ENCODE data around the gene CCDC13. TPM values are rescaled to one million over a fixed set of nuclear protein-coding genes. Genes with fewer than 3 reads are reported as not detected.

Gene CCDC13
- total and polyA plus RNA-seq, 2 donors (not counting 3 experiments of a cell fraction or from before 2014, with no cell fraction given) = 0.36 to 0.82 TPM

DNA sequence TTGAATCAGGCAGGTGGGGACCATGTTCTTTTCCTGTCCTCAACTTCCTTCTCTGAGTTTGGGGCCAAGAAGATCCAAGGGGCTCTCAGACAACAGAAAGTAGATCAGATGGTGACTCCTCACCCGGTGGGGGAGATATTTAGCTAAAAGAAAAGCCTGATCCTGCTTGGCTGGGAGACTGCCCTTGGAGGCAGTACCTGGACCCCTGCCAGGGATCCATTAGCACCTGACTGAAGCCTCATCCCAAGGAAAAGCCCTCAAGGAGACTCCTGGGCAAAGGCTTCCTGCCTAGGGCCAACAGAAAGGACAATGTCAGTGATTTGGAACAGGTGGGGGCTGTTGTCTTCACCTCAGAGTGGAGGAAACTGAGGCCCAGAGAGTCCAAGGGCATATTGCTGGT is 37.0 kb downstream of the CCDC13 start:
- Histone ChIP-seq H3K27ac (ENCODE audit: insufficient read depth, low read depth, low read length) (no peak overlapping the region), H3K4me1 (ENCODE audit: control insufficient read depth, extremely low read depth, insufficient read depth, low read length) (no peaks in the 10 kb centered on the region), H3K4me3 (replicated peaks in 1 of 3; ENCODE audit: insufficient read depth in 1 of 3, low read depth in 1 of 3, low read length in 3 of 3) (no peak overlapping the region), H3K4me2 (ENCODE audit: insufficient read depth, low read length) (no peak overlapping the region), H3K9ac (replicated peaks; ENCODE audit: extremely low read depth, insufficient read depth, low read length) (no peak overlapping the region), H3K9me3 (replicated peaks; ENCODE audit: control insufficient read depth, insufficient read depth, low read length) (no peaks in the 10 kb centered on the region), H3K9me1 (replicated peaks; ENCODE audit: control insufficient read depth, extremely low read depth, insufficient read depth, low read length) (no peaks in the 10 kb centered on the region), H2AFZ (ENCODE audit: low read depth, low read length) (no peak overlapping the region), H3K79me2 (ENCODE audit: control insufficient read depth, insufficient read depth, low read length) (no peaks in the 10 kb centered on the region), H3K27me3 (ENCODE audit: control insufficient read depth in 2 of 2, insufficient read depth in 2 of 2, low read length in 2 of 2) (no peaks in the 10 kb centered on the region), H3K36me3 (ENCODE audit: control insufficient read depth in 2 of 2, extremely low read depth in 1 of 2, insufficient read depth in 2 of 2, low read length in 2 of 2) (no peaks in the 10 kb centered on the region), H4K20me1 (replicated peaks; ENCODE audit: control insufficient read depth, extremely low read depth, insufficient read depth, low read length) (no peaks in the 10 kb centered on the region)
- DNase-seq (ENCODE audit: low read depth, low spot score) (no peak), FAIRE-seq (no peak)
- TF ChIP-seq FOS (IDR thresholded peaks at IDR 0.05; ENCODE audit: borderline replicate concordance, insufficient read depth, low read length) (no peak), MYC (IDR thresholded peaks at IDR 0.05; ENCODE audit: low read depth, low read length) (no peak)
- dilution Hi-C loops (cut with MboI; ENCODE audit: extremely low pct_ligation_motif_present, low sequenced_read_pairs) (no loop called here), intact Hi-C loops (cut with micrococcal nuclease) (no loop called here)
- ChIA-PET CTCF (interaction anchor here (1.9 kb wide), 1 partner anchor 8 kb away, joined by 10 read pairs; no protein-coding TSS in a partner anchor), POLR2A (no interaction called here)
- no TSS peak for BruUV-seq (replicated peaks)

DNA sequence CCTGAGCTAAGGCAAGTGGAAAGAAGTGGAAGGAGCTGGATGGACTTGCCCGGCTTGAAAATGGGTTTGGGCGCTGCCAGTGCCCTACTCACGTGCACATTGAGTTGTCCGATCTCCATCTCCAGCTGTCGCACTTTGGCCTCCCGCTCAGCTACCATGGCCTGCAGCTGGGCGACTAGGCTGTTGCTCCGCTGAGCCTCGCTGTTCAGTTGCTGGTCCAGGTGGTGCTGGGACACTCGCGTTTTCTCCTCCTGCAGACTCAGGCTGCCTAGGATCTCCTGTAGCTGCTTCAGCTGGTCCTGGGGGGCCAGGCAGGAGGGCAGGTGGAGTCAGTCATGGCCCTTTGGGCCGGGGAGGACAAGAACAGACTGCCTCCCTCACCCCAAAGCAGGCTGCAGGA is 37.4 kb downstream of the CCDC13 start:
- H4K20me1 ChIP-seq (replicated peaks; ENCODE audit: control insufficient read depth, extremely low read depth, insufficient read depth, low read length) = no peaks in the 10 kb centered on the region
- intact Hi-C loops (cut with micrococcal nuclease) (no loop called here), dilution Hi-C loops (cut with MboI; ENCODE audit: extremely low pct_ligation_motif_present, low sequenced_read_pairs) (no loop called here)
- no peaks in the 10 kb centered on the region for H3K79me2 ChIP-seq (ENCODE audit: control insufficient read depth, insufficient read depth, low read length)
- TF ChIP-seq, protein P1, sequence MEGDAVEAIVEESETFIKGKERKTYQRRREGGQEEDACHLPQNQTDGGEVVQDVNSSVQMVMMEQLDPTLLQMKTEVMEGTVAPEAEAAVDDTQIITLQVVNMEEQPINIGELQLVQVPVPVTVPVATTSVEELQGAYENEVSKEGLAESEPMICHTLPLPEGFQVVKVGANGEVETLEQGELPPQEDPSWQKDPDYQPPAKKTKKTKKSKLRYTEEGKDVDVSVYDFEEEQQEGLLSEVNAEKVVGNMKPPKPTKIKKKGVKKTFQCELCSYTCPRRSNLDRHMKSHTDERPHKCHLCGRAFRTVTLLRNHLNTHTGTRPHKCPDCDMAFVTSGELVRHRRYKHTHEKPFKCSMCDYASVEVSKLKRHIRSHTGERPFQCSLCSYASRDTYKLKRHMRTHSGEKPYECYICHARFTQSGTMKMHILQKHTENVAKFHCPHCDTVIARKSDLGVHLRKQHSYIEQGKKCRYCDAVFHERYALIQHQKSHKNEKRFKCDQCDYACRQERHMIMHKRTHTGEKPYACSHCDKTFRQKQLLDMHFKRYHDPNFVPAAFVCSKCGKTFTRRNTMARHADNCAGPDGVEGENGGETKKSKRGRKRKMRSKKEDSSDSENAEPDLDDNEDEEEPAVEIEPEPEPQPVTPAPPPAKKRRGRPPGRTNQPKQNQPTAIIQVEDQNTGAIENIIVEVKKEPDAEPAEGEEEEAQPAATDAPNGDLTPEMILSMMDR (IDR thresholded peaks at IDR 0.05; ENCODE audit: extremely low read depth in 1 of 2, insufficient read depth in 1 of 2, low read depth in 1 of 2, low read length in 2 of 2) = no peak
- no peak for TF ChIP-seq MYC (IDR thresholded peaks at IDR 0.05; ENCODE audit: low read depth, low read length)
- TF ChIP-seq EZH2 (IDR thresholded peaks at IDR 0.05; ENCODE audit: borderline replicate concordance, low read depth, low read length, severe bottlenecking) = no peak
- no peak for TF ChIP-seq FOS (IDR thresholded peaks at IDR 0.05; ENCODE audit: borderline replicate concordance, insufficient read depth, low read length)
- no peak for TF ChIP-seq POLR2A (IDR thresholded peaks at IDR 0.05; ENCODE audit: low read depth, low read length)
- TF ChIP-seq GATA2 (IDR thresholded peaks at IDR 0.05; ENCODE audit: insufficient read depth, insufficient read length, low read depth, low read length) = no peak
- TF ChIP-seq POLR2AphosphoS5 (IDR thresholded peaks at IDR 0.05; ENCODE audit: insufficient read depth, low read depth, low read length) = no peak
- TF ChIP-seq, protein P2, sequence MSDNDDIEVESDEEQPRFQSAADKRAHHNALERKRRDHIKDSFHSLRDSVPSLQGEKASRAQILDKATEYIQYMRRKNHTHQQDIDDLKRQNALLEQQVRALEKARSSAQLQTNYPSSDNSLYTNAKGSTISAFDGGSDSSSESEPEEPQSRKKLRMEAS (IDR thresholded peaks at IDR 0.05; ENCODE audit: insufficient read depth, insufficient read length) = no peak
- no peak for TF ChIP-seq JUN (IDR thresholded peaks at IDR 0.05; ENCODE audit: borderline replicate concordance, insufficient read depth, insufficient read length, low read depth)
- no peak overlapping the region for H3K4me2 ChIP-seq (ENCODE audit: insufficient read depth, low read length)
- no peak overlapping the region for H3K27ac ChIP-seq (ENCODE audit: insufficient read depth, low read depth, low read length)
- no peak overlapping the region for H2AFZ ChIP-seq (ENCODE audit: low read depth, low read length)
- no TSS peak for BruUV-seq (replicated peaks)
- FAIRE-seq = no peak
- no peaks in the 10 kb centered on the region for H3K4me1 ChIP-seq (ENCODE audit: control insufficient read depth, extremely low read depth, insufficient read depth, low read length)
- H3K36me3 ChIP-seq (ENCODE audit: control insufficient read depth in 2 of 2, extremely low read depth in 1 of 2, insufficient read depth in 2 of 2, low read length in 2 of 2) = no peaks in the 10 kb centered on the region
- H3K27me3 ChIP-seq (ENCODE audit: control insufficient read depth in 2 of 2, insufficient read depth in 2 of 2, low read length in 2 of 2) = no peaks in the 10 kb centered on the region
- no peak overlapping the region for H3K4me3 ChIP-seq (replicated peaks in 1 of 3; ENCODE audit: insufficient read depth in 1 of 3, low read depth in 1 of 3, low read length in 3 of 3)
- no peaks in the 10 kb centered on the region for H3K9me1 ChIP-seq (replicated peaks; ENCODE audit: control insufficient read depth, extremely low read depth, insufficient read depth, low read length)
- ChIA-PET CTCF (interaction anchor here (1.9 kb wide), 1 partner anchor 9 kb away, joined by 10 read pairs; no protein-coding TSS in a partner anchor), POLR2A (no interaction called here)
- DNase-seq (ENCODE audit: low read depth, low spot score) = no peak
- H3K9ac ChIP-seq (replicated peaks; ENCODE audit: extremely low read depth, insufficient read depth, low read length) = no peak overlapping the region
- H3K9me3 ChIP-seq (replicated peaks; ENCODE audit: control insufficient read depth, insufficient read depth, low read length) = no peaks in the 10 kb centered on the region

All from endothelial cell of umbilical vein (primary cell).